ENCODE results near the gene CLMN.

Gene CLMN

DNA sequence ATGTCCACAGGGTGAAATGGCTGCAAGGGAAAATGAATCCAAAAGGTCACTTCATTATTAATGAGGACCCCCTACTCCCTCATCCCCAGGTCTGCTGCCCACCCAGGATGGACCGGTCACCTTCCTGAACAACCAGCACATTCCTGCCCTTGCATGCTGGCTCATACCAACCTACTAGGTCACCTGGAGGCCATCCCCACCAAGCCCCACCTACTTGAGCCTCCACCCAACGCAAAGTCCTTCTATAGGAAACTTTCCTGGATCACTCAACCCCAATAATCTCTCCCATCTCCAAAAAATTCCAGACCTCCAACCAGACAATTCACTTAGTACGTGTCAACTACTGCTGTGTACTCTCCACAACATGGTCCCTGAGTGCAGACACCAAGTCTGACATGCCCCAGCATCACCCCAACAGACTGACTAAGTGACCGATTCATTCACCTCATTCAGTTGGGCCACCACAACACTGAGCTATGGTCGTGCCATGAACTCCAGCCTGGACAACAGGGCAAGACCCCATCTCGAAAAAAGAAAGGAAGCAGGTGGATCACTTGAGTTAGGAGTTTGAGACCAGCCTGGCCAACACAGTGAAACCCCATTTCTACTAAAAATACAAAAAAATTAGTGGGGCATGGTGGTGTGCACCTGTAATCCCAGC is 18.1 kb downstream of the CLMN start:
- DNase-seq: no peak

DNA sequence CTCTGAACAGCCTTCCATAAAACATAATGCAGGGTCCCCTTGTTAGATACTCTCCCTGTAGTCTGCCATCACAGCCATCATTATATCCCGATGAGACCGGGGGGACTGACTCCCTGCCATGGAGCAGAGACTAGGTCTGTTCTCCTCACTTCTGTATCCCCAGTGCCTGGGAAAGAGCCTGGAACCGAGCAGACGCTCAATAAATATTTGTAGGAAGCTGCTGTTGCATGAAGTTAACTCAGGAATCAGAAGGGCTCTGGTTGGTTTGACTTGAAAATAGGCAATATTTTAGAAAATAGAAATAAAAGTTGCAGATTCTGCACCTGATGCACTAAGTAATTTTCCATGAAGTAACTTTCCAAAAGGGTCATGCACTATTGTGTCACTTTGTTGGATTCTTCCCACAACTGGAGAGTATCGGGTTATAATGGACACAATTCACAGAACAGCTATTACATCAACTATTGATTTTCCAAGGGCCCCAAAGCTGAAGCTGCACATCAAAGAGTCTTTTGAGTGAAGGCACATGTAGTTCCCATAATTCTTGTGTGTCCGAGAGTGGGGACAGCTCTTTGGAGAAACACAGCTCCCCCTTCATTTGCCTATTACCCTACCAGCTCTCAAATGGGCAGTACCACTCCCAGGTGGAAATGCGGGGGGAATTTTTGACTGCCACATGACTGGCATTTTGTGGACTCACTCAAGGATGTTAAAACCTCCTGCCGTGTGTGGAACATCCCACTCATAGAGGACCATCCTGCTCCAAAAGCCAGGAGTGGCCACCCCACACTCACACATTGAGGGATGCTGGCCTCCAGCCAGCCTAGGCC is 18.8 kb downstream of the CLMN start:
- DNase-seq: no peak

DNA sequence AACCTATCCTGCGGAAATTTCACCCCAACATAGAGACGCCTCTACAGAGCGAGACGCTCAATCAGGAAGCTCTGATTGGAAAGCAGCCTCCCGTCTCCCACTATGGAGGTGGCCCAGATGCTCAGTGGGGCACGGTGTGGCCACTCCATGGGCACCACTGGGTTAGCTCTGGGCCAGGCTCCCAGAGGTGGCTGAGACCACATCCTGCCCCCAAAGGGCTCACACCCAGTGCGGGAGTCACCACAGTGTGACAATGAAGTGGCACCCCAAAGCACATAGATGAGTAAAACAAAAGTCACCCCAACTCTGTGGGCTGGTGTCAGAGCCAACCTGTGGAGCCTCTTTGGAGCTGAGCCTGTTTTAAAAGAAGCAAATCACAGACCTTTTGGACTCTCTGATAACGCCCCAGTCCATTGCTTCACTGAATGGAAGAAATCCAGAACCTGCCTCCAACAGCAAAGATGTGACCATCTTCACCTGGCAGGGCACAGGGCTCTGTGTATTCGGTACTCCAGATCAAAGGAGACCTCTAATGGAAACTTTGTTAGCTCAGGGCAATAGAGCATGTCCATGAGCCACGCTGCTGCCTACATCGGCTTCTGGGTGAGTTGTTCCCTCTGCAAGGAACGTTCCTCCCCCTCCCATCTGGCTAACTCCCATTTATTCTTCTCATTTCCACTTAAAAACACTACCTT is 19.6 kb downstream of the CLMN start:
- DNase-seq: no peak

DNA sequence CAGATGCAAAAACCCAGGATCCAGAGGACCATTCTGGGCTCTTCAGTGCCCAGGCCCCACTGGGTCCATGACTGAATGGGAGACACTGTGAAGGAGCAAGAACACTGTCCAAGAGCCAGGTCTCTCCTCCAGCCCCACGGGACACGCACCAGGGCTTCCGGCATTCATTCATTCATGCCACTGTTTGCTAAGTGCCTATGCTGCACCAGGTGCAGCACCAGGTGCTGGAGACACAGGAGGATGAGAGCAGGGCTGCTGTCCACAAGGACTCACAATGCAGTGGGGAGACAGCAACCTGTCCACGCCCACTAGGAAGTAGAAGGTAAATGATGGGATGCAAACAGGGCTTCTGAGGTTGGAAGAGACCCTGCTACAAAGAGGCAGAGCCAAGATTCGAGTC is 20.4 kb downstream of the CLMN start:
- DNase-seq: no peak

DNA sequence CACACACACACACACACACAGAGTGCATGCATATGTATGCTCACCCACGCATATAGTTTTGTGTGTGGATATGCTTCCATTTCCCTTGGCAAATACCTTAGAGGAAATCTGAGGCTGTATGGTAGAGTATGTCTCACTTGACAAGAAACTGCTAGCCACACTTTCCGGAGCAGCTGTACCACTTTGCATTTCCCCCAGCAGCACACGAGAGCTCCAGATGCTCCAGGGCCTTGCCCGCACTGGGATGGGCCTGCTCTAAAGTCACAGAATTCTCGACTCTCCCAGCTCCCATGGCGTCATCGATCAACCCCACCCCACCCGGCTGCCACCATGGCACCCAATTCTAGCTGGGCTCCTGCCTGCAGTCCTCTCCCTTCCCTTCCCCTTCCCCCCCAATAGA is 21.9 kb downstream of the CLMN start:
- no peak for DNase-seq

DNA sequence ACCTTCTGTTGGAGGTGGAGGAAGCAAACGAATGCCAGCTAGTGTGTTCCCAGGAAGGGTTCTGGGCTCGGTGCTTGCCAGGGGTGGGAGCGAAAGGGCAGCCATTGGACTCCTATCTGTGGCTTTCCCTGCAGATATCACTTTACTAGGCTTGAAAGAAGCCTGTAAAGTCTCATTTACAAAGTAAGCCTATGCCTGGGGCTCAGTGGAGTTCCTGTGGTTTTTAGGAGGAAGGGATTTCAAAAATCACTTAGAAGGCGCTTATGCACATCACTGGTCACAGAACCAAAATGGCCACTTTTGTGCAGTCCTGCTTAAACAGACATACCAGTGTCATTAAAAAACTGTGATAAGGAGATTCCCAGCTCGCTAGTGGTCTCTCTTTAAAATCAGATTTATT is 22.7 kb downstream of the CLMN start:
- no peak for DNase-seq

DNA sequence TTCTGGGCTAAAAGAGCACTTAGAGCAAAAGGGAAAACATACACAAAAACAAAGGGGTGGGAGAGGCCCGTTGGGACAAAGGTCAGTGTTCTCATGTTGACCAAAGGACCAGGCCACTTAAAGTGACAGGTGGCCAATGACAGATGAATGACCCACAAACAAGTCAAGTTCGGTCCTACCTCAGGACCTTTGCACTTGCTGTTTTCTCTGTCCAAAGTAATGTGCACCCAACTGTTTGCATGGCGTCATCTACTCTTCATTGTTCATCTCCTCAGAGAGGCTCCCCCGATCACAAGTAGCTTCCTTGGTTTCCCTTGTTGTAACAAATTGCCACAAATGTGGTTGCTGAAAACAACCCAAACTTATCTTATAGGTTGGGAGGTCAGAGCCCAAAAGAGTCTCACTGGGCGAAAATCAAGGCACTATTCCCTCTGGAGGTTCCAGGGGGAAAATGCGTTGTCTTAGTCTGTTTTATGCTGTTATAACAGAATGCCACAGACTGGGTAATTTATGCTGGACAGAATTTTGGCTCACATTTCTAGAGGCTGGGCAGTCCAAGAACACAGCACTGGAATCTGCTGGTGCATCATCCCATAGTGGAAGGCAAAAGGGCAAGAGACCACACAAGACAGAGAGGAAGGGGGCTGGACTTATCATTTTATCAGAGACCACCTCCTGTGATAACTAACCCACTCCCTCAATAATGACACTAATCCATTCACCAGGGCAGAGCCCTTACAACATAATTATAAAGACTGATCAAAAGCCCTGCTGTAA is 23.9 kb downstream of the CLMN start:
- no peak for DNase-seq

DNA sequence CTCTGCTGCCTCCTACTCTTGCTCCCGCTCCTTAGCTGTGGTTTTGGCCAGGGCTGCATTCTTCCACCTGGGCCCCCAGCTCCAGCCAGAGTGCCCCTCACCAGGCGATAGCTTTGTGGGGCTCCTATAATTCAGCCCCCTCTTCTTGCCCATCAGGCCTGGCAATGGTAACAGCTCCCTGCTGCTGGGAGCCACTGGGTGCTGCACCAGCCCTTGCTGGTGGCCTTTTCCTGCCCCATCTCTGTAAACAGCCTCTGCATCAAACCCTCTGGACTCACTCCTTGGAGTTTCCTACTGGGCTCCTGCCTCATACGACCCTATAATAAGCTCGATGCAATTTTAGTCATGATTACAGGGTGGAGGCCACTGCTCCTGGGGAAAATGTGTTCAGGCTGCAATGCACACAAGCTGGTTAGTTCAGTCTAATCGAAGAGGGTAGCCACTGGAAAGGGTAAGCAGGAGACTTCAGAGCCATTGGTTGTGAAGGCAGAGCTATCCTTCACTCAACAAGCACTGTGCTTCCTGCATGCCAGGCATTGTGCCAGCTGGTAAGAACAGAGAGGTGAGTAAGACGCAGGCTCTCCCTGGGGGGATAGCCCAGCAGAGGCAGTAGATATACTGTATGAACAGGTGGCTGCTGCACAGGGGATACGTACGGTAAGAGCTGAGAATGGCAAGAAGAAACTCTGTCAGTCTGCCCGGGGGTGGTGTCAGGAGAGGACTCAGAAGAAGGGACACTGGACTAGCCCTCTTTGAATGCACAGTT is 24.7 kb downstream of the CLMN start:
- DNase-seq: peak; percentile 12

DNA sequence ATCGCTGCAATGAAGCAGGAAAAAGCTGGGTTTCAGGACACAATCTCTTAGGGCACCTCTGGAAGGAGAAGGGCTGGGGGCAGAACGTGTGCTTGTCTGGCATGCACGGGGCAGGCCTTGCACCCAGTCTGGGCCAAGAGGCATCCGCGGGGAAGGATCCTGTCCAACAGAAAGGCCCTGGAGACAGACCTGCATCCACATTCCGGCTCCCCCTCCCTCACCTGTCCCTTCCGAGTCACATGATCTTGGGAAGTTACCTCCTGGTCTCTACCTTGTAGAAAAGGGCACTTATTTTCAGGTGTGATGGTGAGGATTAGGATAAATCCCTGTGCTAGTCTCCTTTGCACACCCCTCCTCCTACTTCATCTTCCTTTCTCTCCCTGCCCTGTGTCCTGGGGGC is 25.4 kb downstream of the CLMN start:
- DNase-seq: no peak

DNA sequence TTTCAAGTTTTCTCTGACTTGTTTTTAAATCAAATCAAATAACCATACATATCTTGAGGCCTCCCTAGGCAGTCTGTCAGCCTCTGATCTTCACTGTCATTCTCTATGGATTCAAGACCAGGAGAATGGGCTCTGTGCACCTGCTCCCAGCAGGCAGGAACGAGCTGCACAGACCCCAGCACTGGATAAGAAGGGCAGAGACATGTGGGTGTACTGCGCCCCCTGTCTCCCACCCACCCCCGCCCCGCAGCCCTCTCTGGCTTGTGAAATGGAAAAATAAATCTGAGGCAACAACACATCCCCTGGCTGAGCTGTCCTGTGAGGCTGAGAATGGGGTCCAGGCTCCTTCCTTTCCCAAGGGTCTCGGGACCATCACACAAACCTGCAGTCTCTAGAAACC is 26.3 kb downstream of the CLMN start:
- DNase-seq: no peak

DNA sequence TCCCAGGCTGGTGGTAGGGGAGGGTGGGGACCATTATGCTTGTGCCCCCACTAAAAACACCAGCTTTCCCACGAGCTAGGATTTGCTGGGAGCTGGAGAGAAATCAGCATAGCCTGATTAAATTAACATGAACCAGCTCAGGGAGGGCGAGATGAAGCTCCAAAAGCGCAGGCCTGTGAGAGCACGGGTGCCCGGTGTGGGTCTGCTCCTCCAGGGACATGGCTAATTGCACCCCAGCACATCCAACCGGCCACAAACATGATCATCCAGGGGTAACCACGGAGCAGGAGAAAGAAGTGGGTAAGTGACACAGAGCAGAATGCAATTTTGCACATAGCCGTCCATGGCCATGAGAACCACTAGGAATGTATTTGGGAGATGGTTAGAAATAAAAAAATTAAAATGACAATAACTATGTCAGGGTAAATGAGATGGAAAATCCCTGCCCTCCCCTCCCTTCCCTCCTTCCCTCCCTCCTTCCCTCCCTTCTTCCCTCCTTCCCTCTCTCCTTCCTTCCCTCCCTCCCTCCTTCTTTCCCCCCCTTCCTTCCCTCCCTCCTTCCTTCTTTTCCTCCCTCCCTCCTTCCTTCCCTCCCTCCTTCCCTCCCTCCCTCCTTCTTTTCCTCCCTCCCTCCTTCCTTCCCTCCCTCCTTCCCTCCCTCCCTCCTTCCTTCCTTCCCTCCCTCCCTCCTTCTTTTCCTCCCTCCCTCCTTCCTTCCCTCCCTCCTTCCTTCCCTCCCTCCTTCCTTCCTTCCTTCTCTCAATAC is 26.9 kb downstream of the CLMN start:
- no peak for DNase-seq

DNA sequence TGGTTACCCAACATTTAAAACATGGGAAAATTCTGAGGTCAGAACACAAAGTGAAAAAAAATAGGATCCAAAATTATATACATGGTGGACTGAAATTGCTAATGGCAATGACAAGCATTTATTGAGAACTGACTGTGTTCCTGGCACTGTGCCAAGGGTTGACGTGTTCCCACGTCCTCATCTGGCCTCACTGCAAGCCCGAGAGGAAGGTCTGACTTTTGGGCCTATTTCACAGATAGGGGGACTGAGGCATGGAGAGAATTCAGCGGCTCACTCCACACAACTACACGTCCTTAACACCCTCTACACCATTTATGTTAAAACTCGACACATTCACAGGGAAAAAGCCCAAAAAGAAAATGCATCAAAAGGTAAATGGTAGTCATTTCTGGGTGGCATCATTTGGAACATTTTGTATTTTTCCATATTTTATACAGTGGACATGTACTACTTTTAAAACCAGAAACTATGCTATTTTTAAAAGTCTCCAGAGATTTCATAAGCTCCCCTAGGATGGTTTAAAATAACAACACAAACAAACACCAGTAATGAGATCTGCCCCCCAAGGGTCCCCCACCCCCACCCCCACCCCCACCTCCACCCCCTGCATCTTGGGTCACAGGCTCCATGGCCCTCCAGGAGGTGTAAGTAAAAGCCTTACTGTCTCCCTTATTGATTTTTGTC is 27.7 kb downstream of the CLMN start:
- no peak for DNase-seq

DNA sequence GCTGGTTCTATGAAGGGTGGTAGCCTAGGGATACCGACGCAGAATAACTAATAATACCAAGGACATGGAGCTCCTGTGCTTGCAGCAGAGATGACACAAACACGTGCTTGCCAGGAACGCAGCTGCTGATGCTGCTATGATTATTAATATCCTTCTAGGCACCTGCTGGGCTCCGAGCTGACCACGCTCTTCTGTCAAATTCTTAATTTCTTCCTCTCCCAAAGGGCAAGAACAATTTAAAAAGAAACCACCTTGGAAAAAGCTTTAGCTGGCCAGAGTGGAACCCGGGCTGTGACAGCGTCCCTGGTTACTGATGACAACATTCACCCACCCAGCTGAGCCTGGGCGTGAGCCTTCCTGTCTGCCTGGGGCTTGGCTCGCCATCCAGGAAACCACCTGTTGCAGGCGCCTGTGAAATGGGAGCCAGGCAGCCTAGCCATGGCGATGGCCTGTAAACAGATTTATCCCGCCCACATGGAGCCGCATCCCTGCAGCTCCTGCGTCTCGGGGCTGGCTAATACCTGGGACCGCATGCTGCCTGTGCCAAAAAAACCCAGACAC is 28.8 kb downstream of the CLMN start:
- DNase-seq: no peak

DNA sequence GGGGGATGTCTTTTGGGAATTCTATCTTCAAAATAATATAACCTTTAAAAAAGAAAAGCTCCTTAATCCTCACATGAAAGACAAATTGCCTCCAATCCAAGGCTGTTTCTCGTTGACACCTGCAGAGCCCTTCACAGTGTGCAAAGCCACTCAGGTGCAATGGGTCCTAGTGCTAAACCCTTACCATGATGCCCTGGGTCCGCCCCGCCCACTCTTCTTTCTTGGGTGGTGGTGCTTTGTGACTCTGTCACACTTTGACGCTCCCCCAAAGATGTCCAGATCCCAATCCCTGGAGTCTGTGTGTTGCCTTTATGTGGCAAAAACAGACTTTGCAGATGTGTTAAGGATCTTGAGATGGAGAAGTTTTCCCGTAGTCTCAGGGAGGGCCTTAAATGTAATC is 29.7 kb downstream of the CLMN start:
- no peak for DNase-seq

DNA sequence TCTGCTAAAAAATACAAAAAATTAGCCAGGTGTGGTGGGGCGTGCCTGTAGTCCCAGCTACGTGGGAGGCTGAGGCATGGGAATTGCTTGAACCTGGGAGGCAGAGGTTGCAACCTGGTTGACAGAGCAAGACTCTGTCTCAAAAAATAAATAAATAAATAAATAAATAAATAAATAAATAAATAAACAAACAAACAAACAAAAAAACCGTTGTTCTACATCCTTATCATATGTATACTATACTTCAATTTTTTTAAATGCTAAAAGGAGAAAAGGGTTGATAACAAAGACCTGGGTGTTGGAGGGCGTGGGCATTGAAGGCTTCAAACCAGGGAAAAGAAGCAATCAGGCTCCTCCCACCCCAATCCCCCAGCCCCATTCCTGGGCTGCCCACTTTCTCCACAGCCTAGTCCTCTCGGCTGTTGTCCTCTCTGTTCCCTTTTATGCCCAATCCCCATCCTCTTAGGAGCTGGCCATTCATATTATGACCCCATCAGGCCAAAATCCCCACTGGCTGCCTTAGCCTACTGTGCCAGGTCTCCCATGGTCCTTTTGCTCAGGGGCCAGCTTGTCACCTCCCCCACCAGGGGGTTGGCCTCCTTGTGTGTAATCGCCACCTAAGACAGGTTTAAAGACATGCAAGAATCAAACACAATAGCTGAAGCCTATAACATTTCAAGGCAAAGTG is 30.2 kb downstream of the CLMN start:
- no peak for DNase-seq

DNA sequence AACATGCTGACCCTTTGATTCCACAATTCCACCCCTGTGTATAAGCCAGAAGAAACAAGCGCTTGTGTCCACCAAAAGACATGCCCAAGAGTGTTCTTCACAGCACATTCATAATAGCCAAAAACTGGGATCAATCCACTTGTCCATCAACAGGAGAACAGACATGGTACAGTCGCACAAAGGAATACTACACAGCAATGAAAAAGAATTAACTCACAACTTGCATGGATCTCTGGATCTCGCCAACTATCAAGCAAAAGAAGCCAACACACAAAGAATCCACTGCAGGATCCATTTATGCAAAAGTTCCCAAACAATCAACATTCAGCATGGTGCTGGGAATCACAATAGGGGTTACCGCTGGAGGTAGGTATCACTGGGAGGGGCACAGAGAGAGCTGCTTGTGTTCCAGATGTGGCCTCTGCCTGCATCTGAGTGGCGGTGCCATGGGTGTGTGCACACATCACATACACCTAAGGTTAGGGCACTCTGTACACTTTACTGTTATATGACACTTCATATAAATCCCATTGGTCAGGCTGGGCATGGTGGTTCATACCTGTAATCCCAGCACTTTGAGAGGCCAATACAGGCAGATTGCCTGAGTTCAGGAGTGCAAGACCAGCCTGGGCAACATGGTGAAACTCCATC is 30.9 kb downstream of the CLMN start:
- DNase-seq: no peak

DNA sequence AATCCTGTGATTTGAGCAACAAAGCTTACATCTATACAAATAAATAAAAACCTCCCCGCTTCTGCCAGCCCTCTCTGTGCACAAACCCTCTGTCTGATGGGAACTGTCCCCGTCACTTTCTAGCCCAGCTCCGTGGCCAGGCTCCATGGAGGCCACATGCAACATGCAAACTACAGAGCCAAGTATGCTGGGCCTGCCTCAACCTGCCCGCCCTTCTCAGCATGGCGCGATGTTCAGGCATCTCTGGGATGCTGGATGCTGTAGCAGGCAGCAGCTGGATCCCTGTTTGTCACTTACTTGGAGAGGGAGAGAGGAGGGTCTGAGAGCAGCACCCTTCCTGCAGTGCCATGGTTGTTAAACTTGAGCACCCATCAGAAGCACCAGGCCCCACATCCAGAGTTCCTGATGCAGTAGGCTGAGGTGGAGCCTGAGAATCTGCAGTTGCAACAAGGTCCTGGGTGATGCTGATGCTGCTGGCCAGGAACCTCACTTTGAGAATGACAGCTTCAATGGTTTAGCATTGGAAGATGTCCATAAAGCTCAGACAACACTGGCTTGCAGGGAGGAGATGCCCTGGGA is 32.4 kb downstream of the CLMN start:
- DNase-seq: no peak

DNA sequence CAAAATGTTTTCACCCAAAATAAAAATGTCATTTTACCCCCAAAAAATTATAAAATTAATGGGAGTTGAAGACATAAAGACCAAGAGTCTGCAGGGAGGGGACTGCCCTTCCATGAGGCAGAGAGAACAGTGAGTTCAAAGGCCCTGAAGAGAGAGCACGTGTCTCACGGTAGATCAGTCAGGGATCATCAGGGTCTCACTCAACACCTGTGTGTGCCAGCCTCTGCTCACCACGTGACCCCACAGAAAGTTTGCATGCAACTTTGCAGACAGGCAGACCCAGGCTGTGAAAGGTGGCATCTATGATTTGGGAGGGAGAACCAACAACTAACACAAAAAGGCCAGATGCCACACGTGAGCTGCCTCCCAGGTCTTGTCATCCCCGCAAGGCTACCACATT is 33.1 kb downstream of the CLMN start:
- no peak for DNase-seq

DNA sequence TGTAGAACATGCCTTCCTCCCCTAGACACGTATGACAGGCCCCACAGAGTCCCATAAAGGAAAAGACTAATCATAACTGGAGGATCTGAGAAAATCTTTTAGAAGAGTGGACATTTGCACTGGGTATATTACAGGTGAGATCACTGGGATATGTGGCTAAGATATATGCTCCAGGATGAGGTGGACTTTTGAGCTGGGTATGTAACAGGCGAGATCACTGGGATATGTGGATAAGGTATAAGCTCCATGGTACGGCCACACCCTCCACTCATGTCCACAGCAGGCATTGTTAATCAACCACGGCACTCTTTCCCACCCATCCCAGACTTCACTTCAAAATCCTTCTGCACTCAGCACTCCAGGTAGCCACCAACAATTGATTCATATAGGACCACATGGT is 34.1 kb downstream of the CLMN start:
- DNase-seq: no peak

All from SHP77 treated with DMSO at 0.1 percent for 48 hours (cell line).